Testis (tissue), 2 donors: ENCODE results near the gene GDPD5.

ENCODE experiments used
- CTCF ChIP-seq, 3 experiments: fragments of 450-650 bp in 2 of 3; fragments of 200-600 bp in 1 of 3; sonication (generic) in 1 of 3; IDR thresholded peaks; one replicate each; pipeline ENCODE4 v1.5.1; 2016 to 2019; ENCODE audit warnings: antibody characterized with exemption in 3 of 3, mild to moderate bottlenecking in 2 of 3, moderate library complexity in 1 of 3
- POLR2A ChIP-seq: fragments of 450-650 bp; IDR thresholded peaks from one replicate; pipeline ENCODE4 v1.6.1; 2017; ENCODE audit warnings: antibody characterized with exemption, mild to moderate bottlenecking, moderate library complexity

GRCh38 chr11:75536786-75537641, 11.3 kb upstream of the GDPD5 start:
- TF ChIP-seq CTCF (IDR thresholded peaks at IDR 0.05): no peak
- no peak for TF ChIP-seq POLR2A
